ENCODE measurements around the gene MARK2.

DNA sequence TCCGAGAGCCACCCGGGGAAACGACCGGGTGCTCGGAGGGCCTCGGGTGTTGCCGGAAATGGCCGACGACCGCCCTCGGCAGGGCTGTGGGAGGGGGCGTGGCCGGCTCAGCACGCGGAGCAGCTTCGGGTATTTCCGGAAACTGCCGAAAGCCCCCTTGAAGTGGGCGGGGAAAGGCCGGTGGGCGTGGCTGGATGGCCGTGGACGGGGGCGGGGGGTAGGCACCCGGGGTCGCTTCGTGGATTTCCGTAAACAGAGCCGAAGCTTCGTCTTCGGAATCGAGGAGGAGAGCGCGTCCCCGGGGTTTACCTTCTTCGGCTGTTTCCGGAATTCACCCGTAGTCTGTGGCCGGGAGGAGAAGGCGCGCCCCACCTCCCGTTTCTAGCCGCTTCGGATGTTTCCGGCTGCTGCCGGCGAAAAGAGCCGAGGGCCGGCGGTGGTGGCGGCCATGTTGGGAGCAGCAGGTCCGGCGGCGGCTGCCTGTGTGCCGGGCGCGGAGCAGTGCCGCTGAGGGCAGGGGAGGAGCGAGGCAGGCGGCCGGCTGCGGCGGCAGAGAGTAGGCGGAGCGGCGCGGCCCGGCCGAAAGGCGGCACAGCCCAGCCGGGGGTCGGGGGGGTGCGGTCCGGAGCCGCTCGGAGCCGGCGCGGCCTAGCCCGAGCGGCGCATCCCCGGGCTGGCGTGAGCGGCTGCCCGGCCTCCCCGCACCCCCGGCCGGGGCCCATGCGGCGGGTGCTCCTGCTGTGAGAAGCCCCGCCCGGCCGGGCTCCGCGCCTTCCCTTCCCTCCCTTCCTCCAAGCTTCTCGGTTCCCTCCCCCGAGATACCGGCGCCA, at the start of gene MARK2:
- TF ChIP-seq TCF4 (CRISPR knock-in tag; IDR thresholded peaks at IDR 0.05; ENCODE audit: borderline replicate concordance) (no peak), ARNTL (CRISPR knock-in tag; IDR thresholded peaks at IDR 0.05; ENCODE audit: borderline replicate concordance, low read depth) (no peak), RARB (CRISPR knock-in tag; IDR thresholded peaks at IDR 0.05) (no peak), ZNF565 (CRISPR knock-in tag; conservative IDR thresholded peaks at IDR 0.05; ENCODE audit: low read depth) (no peak), ZC3H10 (CRISPR knock-in tag; IDR thresholded peaks at IDR 0.05) (no peak), CSDC2 (CRISPR knock-in tag; IDR thresholded peaks at IDR 0.05) (no peak), GLIS3 (CRISPR knock-in tag; IDR thresholded peaks at IDR 0.05) (no peak), ZNF8 (CRISPR knock-in tag; IDR thresholded peaks at IDR 0.05) (no peak)
- TF ChIP-seq, protein P1, sequence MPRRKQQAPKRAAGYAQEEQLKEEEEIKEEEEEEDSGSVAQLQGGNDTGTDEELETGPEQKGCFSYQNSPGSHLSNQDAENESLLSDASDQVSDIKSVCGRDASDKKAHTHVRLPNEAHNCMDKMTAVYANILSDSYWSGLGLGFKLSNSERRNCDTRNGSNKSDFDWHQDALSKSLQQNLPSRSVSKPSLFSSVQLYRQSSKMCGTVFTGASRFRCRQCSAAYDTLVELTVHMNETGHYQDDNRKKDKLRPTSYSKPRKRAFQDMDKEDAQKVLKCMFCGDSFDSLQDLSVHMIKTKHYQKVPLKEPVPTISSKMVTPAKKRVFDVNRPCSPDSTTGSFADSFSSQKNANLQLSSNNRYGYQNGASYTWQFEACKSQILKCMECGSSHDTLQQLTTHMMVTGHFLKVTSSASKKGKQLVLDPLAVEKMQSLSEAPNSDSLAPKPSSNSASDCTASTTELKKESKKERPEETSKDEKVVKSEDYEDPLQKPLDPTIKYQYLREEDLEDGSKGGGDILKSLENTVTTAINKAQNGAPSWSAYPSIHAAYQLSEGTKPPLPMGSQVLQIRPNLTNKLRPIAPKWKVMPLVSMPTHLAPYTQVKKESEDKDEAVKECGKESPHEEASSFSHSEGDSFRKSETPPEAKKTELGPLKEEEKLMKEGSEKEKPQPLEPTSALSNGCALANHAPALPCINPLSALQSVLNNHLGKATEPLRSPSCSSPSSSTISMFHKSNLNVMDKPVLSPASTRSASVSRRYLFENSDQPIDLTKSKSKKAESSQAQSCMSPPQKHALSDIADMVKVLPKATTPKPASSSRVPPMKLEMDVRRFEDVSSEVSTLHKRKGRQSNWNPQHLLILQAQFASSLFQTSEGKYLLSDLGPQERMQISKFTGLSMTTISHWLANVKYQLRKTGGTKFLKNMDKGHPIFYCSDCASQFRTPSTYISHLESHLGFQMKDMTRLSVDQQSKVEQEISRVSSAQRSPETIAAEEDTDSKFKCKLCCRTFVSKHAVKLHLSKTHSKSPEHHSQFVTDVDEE (CRISPR knock-in tag; IDR thresholded peaks at IDR 0.05): no peak
- TF ChIP-seq, protein P2, sequence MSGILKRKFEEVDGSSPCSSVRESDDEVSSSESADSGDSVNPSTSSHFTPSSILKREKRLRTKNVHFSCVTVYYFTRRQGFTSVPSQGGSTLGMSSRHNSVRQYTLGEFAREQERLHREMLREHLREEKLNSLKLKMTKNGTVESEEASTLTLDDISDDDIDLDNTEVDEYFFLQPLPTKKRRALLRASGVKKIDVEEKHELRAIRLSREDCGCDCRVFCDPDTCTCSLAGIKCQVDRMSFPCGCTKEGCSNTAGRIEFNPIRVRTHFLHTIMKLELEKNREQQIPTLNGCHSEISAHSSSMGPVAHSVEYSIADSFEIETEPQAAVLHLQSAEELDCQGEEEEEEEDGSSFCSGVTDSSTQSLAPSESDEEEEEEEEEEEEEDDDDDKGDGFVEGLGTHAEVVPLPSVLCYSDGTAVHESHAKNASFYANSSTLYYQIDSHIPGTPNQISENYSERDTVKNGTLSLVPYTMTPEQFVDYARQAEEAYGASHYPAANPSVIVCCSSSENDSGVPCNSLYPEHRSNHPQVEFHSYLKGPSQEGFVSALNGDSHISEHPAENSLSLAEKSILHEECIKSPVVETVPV (CRISPR knock-in tag; IDR thresholded peaks at IDR 0.05): no peak
